Measurements from ENCODE around the gene NCF4. TPM values are rescaled to one million over a fixed set of nuclear protein-coding genes. Genes with fewer than 3 reads are reported as not detected.

NCF4 gene
- total and polyA plus RNA-seq, 2 of the 4 experiments (the other 2 are of a cell fraction) = not detected

DNA sequence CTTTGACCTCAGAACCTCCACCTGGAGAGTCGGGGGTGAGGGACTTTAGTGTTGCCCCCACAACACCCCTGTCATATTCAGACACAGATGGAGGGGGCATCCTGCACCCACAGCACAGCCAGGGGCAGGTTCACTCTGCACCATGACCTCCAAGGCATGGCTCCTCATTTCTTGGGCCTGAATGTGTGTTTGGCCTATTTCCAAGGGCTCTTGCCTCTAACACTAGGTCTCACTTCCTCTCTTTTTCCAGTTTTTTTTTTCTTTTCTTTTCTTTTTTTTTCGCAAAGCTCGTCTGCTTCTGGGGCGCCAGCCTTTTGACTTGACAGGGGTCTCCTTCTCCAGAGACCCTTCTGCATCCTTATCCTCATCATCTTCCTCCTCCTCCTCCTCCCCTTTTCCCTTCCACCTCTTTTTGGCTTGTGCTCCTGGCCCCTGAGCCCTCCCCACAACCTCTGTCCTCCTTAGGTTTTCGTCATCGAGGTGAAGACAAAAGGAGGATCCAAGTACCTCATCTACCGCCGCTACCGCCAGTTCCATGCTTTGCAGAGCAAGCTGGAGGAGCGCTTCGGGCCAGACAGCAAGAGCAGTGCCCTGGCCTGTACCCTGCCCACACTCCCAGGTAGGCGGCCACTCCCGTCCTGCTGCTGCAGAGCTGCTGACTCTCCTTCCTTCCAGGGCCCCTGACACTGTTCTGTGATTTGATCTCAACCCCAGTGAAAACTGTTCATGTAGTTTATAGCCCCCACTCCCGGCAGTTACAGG, 3.8 kb downstream of the NCF4 start:
- in situ Hi-C loops (cut with MboI; ENCODE audit: low sequenced_read_pairs) = no loop called here
- no peak overlapping the region for H2BK120ac ChIP-seq (ENCODE audit: low read depth, low read length)
- no peak overlapping the region for H2BK15ac ChIP-seq (ENCODE audit: low read depth, low read length)
- no peak overlapping the region for H3K27ac ChIP-seq (ENCODE audit: insufficient read depth, low read length)
- H4K5ac ChIP-seq (ENCODE audit: low read depth, low read length) = no peak overlapping the region
- no peaks in the 10 kb centered on the region; the same call in 1 of the 2 replicates for H4K20me1 ChIP-seq (ENCODE audit: insufficient read depth, low read length)
- no peak overlapping the region for H2AFZ ChIP-seq (replicated peaks; ENCODE audit: low read length, poor library complexity)
- WGBS, 2 experiments (ENCODE audit: extremely low coverage in 2 of 2, insufficient read length in 1 of 2) = 76% methylated on average over 11 of the region's 14 CpGs; no CpG with 5 or more reads in 1 of the 2 experiments
- ChIA-PET POLR2A (ENCODE audit: unreplicated experiment) (no interaction called here), CTCF (interaction anchor here (1.4 to 2.6 kb wide), 2 partner anchors 7 to 9 kb away, joined by 4 to 11 read pairs; no protein-coding TSS in a partner anchor)
- H3K9ac ChIP-seq (ENCODE audit: low read depth, low read length) = no peak overlapping the region
- no peaks in the 10 kb centered on the region for H3K36me3 ChIP-seq (ENCODE audit: control insufficient read depth, insufficient read depth, low read length)
- H2BK5ac ChIP-seq (ENCODE audit: low read depth, low read length, poor library complexity, severe bottlenecking) = no peak overlapping the region
- no peaks in the 10 kb centered on the region for H3K79me1 ChIP-seq (ENCODE audit: low read depth in 1 of 2, low read length in 2 of 2)
- dilution Hi-C loops (cut with HindIII; ENCODE audit: low sequenced_read_pairs, unreplicated experiment) = no loop called here
- no peak overlapping the region for H4K8ac ChIP-seq (ENCODE audit: low read depth in 2 of 2, low read length in 2 of 2)
- no peaks in the 10 kb centered on the region for H3K4me1 ChIP-seq (ENCODE audit: control insufficient read depth, insufficient read depth, low read length)
- ATAC-seq (ENCODE audit: low read depth) = no peak
- no TSS peak for BruUV-seq (replicated peaks)
- intact Hi-C loops (cut with micrococcal nuclease) = no loop called here
- H3K23ac ChIP-seq (ENCODE audit: low read depth, low read length) = no peak overlapping the region
- H3K14ac ChIP-seq (replicated peaks; ENCODE audit: low read depth, low read length) = no peak overlapping the region
- no peak overlapping the region for H3K18ac ChIP-seq (ENCODE audit: low read depth, low read length)
- no peak overlapping the region for H3K4me2 ChIP-seq (ENCODE audit: low read depth, low read length)
- DNase-seq = no peak
- no peak overlapping the region for H4K91ac ChIP-seq (ENCODE audit: insufficient read depth, low read depth, low read length)
- H3K27me3 ChIP-seq (ENCODE audit: control insufficient read depth, insufficient read depth, low read length) = peaks cover 17% of the 10 kb centered on the region; the same call in 1 of the 2 replicates
- H3K9me3 ChIP-seq (ENCODE audit: control insufficient read depth, insufficient read depth, low read length) = no peaks in the 10 kb centered on the region
- no peak overlapping the region for H2AK9ac ChIP-seq (replicated peaks; ENCODE audit: low read depth, low read length, poor library complexity)
- H3K56ac ChIP-seq (ENCODE audit: extremely low read depth, insufficient read depth, low read length) = no peak overlapping the region
- H3K4ac ChIP-seq (ENCODE audit: low read depth, low read length) = no peak overlapping the region
- H3K9me1 ChIP-seq (ENCODE audit: insufficient read depth, low read length) = no peaks in the 10 kb centered on the region
- no peak overlapping the region for H3K4me3 ChIP-seq (ENCODE audit: insufficient read depth, low read depth, low read length)
- H2AK5ac ChIP-seq (ENCODE audit: low read depth, low read length) = no peak overlapping the region
- H2BK20ac ChIP-seq (ENCODE audit: low read depth, low read length) = no peak overlapping the region
- TF ChIP-seq, protein P1, sequence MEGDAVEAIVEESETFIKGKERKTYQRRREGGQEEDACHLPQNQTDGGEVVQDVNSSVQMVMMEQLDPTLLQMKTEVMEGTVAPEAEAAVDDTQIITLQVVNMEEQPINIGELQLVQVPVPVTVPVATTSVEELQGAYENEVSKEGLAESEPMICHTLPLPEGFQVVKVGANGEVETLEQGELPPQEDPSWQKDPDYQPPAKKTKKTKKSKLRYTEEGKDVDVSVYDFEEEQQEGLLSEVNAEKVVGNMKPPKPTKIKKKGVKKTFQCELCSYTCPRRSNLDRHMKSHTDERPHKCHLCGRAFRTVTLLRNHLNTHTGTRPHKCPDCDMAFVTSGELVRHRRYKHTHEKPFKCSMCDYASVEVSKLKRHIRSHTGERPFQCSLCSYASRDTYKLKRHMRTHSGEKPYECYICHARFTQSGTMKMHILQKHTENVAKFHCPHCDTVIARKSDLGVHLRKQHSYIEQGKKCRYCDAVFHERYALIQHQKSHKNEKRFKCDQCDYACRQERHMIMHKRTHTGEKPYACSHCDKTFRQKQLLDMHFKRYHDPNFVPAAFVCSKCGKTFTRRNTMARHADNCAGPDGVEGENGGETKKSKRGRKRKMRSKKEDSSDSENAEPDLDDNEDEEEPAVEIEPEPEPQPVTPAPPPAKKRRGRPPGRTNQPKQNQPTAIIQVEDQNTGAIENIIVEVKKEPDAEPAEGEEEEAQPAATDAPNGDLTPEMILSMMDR (conservative IDR thresholded peaks at IDR 0.05; ENCODE audit: low read depth, low read length) = no peak
- no peak for TF ChIP-seq CEBPB (IDR thresholded peaks at IDR 0.05; ENCODE audit: low read depth, low read length)
- no peak for TF ChIP-seq MAZ (IDR thresholded peaks at IDR 0.05; ENCODE audit: borderline replicate concordance, low read depth, low read length)
- TF ChIP-seq RFX5 (IDR thresholded peaks at IDR 0.05; ENCODE audit: low read depth, low read length) = no peak
- no peak for TF ChIP-seq CHD1 (IDR thresholded peaks at IDR 0.05; ENCODE audit: low read depth, low read length)
- no peak for TF ChIP-seq RAD21 (IDR thresholded peaks at IDR 0.05; ENCODE audit: low read length)
- TF ChIP-seq, protein P2, sequence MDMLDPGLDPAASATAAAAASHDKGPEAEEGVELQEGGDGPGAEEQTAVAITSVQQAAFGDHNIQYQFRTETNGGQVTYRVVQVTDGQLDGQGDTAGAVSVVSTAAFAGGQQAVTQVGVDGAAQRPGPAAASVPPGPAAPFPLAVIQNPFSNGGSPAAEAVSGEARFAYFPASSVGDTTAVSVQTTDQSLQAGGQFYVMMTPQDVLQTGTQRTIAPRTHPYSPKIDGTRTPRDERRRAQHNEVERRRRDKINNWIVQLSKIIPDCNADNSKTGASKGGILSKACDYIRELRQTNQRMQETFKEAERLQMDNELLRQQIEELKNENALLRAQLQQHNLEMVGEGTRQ (IDR thresholded peaks at IDR 0.05; ENCODE audit: low read depth, low read length) = no peak
- no peak for TF ChIP-seq BHLHE40 (IDR thresholded peaks at IDR 0.05; ENCODE audit: low read depth, low read length)
- no peak for TF ChIP-seq FOS (IDR thresholded peaks at IDR 0.05; ENCODE audit: low read depth, low read length)
- no peak for TF ChIP-seq MXI1 (IDR thresholded peaks at IDR 0.05; ENCODE audit: borderline replicate concordance, low read depth, low read length)
- TF ChIP-seq, protein P3, sequence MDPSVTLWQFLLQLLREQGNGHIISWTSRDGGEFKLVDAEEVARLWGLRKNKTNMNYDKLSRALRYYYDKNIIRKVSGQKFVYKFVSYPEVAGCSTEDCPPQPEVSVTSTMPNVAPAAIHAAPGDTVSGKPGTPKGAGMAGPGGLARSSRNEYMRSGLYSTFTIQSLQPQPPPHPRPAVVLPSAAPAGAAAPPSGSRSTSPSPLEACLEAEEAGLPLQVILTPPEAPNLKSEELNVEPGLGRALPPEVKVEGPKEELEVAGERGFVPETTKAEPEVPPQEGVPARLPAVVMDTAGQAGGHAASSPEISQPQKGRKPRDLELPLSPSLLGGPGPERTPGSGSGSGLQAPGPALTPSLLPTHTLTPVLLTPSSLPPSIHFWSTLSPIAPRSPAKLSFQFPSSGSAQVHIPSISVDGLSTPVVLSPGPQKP (IDR thresholded peaks at IDR 0.05; ENCODE audit: borderline replicate concordance, low read depth, low read length) = no peak
- no peak for TF ChIP-seq MAFK (IDR thresholded peaks at IDR 0.05; ENCODE audit: low read depth, low read length)
- no peak for TF ChIP-seq NFE2L2 (IDR thresholded peaks at IDR 0.05; ENCODE audit: low read depth, low read length)
- TF ChIP-seq SMC3 (IDR thresholded peaks at IDR 0.05; ENCODE audit: low read depth, low read length) = no peak
- TF ChIP-seq RCOR1 (IDR thresholded peaks at IDR 0.05; ENCODE audit: insufficient replicate concordance, low read length) = no peak

Data from IMR-90 (cell line).